Kidney capillary endothelial cell (primary cell): Measurements from ENCODE around the gene ZFP36.
A peak's percentile ranks its signal among the peaks of the same experiment; 100 is the strongest.
"Not testable (repeated sequence)": the region's sequence is repeated elsewhere in the genome, so short reads cannot be mapped to it uniquely, and the experiment has no call there.

Experiments used
- DNase-seq: peaks from one replicate; pipeline ENCODE4 v3.0.0-alpha.2; 2018; ENCODE audit warnings: low spot score

Gene ZFP36

DNA sequence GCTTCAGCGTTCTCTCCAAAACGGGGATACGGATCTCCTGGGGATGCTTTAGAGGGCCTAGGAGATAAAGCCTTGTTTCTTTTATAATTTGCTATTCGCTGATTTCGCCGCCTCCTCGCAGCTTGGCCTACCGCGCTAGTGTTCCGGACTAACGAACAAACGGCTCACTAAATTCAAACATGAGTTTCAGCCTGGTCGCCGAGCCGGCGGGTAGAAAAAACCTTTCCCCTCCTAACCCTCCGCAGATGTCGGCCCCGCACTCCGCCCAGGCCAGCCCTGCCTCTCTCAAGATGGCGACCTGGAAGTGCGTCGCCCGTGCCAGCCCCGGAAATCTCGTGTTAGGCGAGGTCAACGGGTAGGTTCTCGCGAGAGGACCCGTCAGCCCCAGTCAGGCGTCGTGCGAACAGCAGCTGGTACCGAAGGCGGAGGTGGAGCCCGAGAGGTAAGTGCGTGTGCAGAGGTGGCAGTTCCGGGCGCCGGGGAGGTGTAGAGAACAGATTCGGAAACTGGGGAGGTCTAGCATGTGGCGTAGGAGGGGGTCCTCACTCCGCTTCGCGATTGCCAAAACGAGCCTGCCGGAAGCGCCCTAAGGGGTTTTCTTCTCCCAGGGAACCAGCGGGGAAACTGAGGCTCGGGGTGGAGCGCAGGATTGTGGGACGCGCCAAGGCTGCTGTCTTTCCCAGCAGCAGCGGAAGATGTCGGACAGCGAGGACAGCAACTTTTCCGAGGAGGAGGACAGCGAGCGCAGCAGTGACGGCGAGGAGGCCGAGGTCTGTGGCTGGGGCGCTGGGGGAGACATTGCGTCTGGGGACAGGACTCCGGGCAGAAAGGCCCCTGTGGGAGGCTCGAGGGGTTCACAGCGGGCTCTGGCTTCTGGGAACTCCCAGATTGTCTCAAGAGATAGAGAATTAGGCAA lies 38.8 kb downstream of the ZFP36 start, which contains the start of gene SUPT5H:
Gene SUPT5H, plus strand, starts transcription at position 387 of the 916 bp plus-strand sequence. Its CDS starts 309 bp downstream, at position 696.
- peak; percentile 98 for DNase-seq

DNA sequence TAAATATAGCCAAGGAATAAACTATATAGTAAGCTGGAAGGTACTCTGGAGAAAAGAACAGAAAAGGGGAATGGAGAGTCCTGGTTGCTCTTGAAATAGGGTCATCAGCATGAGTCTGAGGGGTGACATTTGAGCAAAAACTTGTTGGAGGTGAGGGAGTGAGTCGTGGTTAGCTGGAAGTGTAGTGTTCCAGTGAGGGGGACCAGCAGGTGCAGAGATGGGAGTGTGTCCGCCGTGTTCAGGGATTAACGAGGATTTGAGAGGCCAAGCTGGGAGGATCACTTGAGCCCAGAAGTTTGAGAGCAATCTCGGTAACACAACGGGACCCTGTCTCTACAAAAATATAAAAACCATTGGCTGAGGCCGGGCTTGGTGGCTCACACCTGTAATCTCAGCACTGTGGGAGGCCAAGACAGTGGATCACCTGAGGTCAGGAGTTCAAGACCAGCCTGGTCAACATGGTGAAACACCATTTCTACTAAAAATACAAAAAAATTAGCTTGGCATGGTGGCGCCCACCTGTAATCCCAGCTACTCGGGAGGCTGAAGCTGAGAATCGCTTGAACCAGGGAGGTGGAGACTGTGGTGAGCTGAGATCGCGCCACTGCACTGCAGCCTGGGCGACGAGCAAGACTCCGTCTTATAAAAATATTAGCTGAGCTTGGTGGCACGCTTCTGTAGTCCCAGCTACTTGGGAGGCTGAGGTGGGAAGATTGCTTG lies 39.9 kb downstream of the ZFP36 start:
- DNase-seq: no peak

DNA sequence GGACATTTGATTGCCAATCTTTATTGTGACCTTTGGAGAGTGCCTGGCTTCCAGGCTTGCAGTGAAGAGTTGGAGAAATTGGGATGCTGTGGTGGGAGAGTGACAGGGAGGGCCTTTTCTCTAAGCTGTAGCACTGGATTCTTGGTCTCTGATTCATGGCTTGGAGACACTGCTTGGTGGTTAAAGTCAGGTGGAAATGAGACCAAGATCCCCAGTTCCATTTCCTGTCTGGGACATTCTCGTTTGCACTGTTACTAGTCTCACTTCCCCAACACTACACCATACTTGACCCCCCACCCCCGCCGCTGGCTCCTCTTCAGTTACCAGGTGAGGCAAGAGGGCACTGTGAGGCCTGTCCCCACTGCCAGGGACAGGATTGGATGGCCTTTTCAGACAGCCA lies 41.6 kb downstream of the ZFP36 start:
- no peak for DNase-seq

DNA sequence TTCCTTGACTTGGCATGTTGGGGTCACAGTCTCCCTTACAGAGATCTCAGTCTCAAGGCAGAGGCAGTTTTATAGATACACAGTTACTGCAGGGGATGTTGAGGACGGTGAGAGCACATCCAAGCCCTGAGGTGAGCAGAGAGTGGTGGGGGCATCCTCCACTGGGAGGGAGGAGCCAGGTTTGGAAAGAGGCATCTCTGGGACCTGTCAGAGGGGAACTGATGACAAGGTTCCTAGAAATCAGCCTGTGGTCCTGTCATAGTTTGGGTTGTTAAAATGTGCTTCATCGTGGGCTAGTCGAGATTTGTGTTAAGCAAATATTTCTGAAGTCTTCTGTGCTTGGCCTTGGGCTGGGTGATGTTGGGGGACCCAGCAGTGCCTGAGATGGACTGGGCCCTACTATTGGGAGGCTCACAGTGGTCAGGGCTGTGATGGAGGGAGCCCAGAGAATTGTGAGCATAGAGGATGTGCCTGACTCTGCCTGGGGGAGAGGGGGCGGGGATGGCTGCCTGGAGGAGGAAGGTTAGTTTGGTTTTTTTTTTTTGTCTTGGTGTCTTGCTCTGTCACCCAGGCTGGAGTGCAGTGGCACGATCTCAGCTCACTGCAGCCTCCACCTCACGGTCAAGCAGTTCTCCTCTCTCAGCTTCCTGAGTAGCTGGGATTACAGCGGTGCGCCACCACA lies 42.6 kb downstream of the ZFP36 start:
- no peak for DNase-seq

DNA sequence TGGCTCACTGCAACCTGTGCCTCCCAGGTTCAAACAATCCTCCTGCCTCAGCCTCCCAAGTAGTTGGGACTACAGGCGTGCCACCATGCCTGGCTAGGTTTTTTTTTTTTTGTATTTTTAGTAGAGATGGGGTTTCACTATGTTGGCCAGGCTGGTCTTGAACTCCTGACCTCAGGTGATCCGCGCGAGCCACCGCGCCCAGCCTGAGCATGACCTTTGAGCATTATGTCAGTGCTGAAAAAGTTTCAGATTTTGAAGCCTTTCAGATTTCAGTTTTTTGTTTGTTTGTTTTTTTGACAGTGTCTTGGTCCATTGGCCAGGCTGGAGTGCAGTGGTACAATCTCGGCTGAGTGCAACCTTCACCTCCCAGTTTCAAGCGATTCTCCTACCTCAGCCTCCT lies 44.6 kb downstream of the ZFP36 start:
- not testable (repeated sequence) for DNase-seq
